Neuronal stem cell (in vitro differentiated cells): Measurements from ENCODE around the gene PET100.

ENCODE experiments used
- DNase-seq: peaks from one replicate; pipeline ENCODE4 v3.0.0-alpha.2; 2013; ENCODE audit warnings: low spot score
- H2AFZ ChIP-seq: one replicate; pipeline ENCODE4 v1.6.1; 2013; ENCODE audit warnings: mild to moderate bottlenecking, low read length, inconsistent platforms
- H2AK5ac ChIP-seq: 2 replicates; pipeline ENCODE4 v1.6.1; 2013; ENCODE audit warnings: low read depth, mild to moderate bottlenecking, inconsistent platforms, low read length, moderate library complexity, mixed read lengths
- H2BK120ac ChIP-seq: 2 replicates; pipeline ENCODE4 v1.6.1; 2013; ENCODE audit warnings: low read depth, mild to moderate bottlenecking, inconsistent platforms, low read length, moderate library complexity, mixed read lengths
- H2BK12ac ChIP-seq: one replicate; pipeline ENCODE4 v1.6.1; 2013; ENCODE audit warnings: low read length, inconsistent platforms
- H2BK15ac ChIP-seq: 2 replicates; pipeline ENCODE4 v1.6.1; 2013; ENCODE audit warnings: mild to moderate bottlenecking, low read length, inconsistent platforms, mixed read lengths
- H2BK5ac ChIP-seq: one replicate; pipeline ENCODE4 v1.6.1; 2013; ENCODE audit warnings: inconsistent platforms, mild to moderate bottlenecking, low read length, moderate library complexity
- H3K14ac ChIP-seq: one replicate; pipeline ENCODE4 v1.6.1; 2013; ENCODE audit warnings: low read length, inconsistent platforms
- H3K18ac ChIP-seq: 2 replicates; pipeline ENCODE4 v1.6.1; 2013; ENCODE audit warnings: low read length, inconsistent platforms
- H3K23ac ChIP-seq: 2 replicates; pipeline ENCODE4 v1.6.1; 2013; ENCODE audit warnings: low read depth, mild to moderate bottlenecking, mixed read lengths, low read length, inconsistent platforms; ENCODE audit not compliant: poor library complexity
- H3K27ac ChIP-seq: replicated peaks from 3 replicates; pipeline ENCODE4 v1.5.1; 2013; ENCODE audit warnings: low read length, inconsistent platforms
- H3K27me3 ChIP-seq, 3 experiments: 2 replicates each; pipeline ENCODE4 v1.6.1; 2013; ENCODE audit warnings: low read length in 3 of 3, mild to moderate bottlenecking in 2 of 3, inconsistent platforms in 1 of 3, low read depth in 1 of 3, mixed read lengths in 1 of 3, moderate library complexity in 1 of 3; ENCODE audit not compliant: control insufficient read depth in 3 of 3, insufficient read depth in 3 of 3
- H3K36me3 ChIP-seq, 2 donors: replicated peaks in 1 of 2; 2 replicates each; pipeline ENCODE4 v1.6.1; 2013; ENCODE audit warnings: low read length in 2 of 2; ENCODE audit not compliant: control insufficient read depth in 2 of 2, insufficient read depth in 2 of 2
- H3K4ac ChIP-seq: 2 replicates; pipeline ENCODE4 v1.6.1; 2013; ENCODE audit warnings: inconsistent platforms, mild to moderate bottlenecking, low read length, moderate library complexity
- H3K4me1 ChIP-seq, 2 donors: 1 replicate in 1 of 2; 2 replicates in 1 of 2; pipeline ENCODE4 v1.6.1; 2013; ENCODE audit warnings: low read length in 2 of 2, low read depth in 1 of 2; ENCODE audit not compliant: control insufficient read depth in 2 of 2, insufficient read depth in 1 of 2
- H3K4me2 ChIP-seq: one replicate; pipeline ENCODE4 v1.6.1; 2013; ENCODE audit warnings: mild to moderate bottlenecking, low read length, inconsistent platforms; ENCODE audit not compliant: insufficient read depth, poor library complexity, severe bottlenecking
- H3K4me3 ChIP-seq, 2 donors: 2 replicates each; pipeline ENCODE4 v1.5.1; 2013; ENCODE audit warnings: low read length in 2 of 2, mild to moderate bottlenecking in 2 of 2, inconsistent platforms in 1 of 2, moderate library complexity in 1 of 2
- H3K79me1 ChIP-seq: one replicate; pipeline ENCODE4 v1.6.1; 2013; ENCODE audit warnings: low read depth, mild to moderate bottlenecking, inconsistent platforms, low read length, moderate library complexity
- H3K9ac ChIP-seq: one replicate; pipeline ENCODE4 v1.6.1; 2013; ENCODE audit warnings: mild to moderate bottlenecking, low read depth, low read length, inconsistent platforms; ENCODE audit not compliant: poor library complexity
- H3K9me3 ChIP-seq, 2 donors: replicated peaks in 1 of 2; 2 replicates each; pipeline versions ENCODE3 to v1.6.1; 2013; ENCODE audit warnings: low read length in 2 of 2, mild to moderate bottlenecking in 2 of 2, inconsistent platforms in 1 of 2, low read depth in 1 of 2, mixed read lengths in 1 of 2, moderate library complexity in 1 of 2; ENCODE audit not compliant: control insufficient read depth in 2 of 2, insufficient read depth in 1 of 2
- H4K8ac ChIP-seq: one replicate; pipeline ENCODE4 v1.6.1; 2013; ENCODE audit warnings: low read depth, mild to moderate bottlenecking, inconsistent platforms, low read length, moderate library complexity
- H4K91ac ChIP-seq: one replicate; pipeline ENCODE4 v1.6.1; 2013; ENCODE audit warnings: low read length, low read depth, mild to moderate bottlenecking, inconsistent platforms; ENCODE audit not compliant: poor library complexity
- WGBS, 2 donors: extraction: QIAGEN DNeasy Blood & Tissue Kit; methylation state at CpG; one replicate each; pipeline ENCODE4 v1.1.7; 2013; ENCODE audit warnings: missing lambda C conversion rate in 2 of 2, mixed read lengths in 1 of 2; ENCODE audit not compliant: insufficient read length in 2 of 2, insufficient replicate concordance in 1 of 2; ENCODE audit errors: extremely low coverage in 2 of 2; 5-methylcytosine and 5-hydroxymethylcytosine counted together

The PET100 gene

DNA sequence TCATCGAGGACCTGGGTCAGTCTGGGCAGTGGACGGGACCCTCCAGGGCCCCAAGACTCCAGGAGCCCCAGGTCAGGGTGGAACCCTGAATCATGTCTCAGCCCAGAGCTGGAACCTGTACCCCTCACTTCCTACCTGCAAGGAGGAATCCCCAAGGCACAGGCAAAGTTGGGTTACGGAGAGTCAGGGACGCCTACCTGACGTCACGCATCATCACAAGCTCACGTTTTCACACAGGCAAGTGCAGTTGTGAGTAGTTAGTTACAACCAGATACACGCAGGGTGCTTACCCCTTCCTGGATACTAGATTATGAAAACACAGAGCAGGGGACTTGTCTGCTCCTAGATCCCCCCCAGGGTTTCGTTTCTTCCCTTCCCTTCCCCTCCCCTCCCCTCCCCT is 41.2 kb downstream of the PET100 start:
- Histone ChIP-seq H3K4me2 (no peak overlapping the region), H4K91ac (no peak overlapping the region), H2BK120ac (no peak overlapping the region), H3K23ac (no peak overlapping the region), H4K8ac (no peak overlapping the region), H2AK5ac (peak overlapping the region; percentile 17), H3K79me1 (no peaks in the 10 kb centered on the region), H2BK15ac (no peak overlapping the region), H3K36me3 (no peaks in the 10 kb centered on the region), H3K27me3 (peaks cover 0 to 22% (median 20%) of the 10 kb centered on the region in 3 experiments), H3K4me1 (peaks cover 0 to 5% of the 10 kb centered on the region in 2 donors), H2BK12ac (no peak overlapping the region), H3K27ac (no peak overlapping the region), H3K4me3 (peak overlapping the region in 1 of 2 donors; percentile 47), H3K9me3 (peaks cover 0 to 3% of the 10 kb centered on the region in 2 donors), H3K14ac (no peak overlapping the region), H3K4ac (no peak overlapping the region), H2BK5ac (no peak overlapping the region), H3K9ac (no peak overlapping the region), H3K18ac (no peak overlapping the region), H2AFZ (peak overlapping the region; percentile 80)
- WGBS, 2 donors, result no CpG with 5 or more reads among the region's 9 CpGs
- no peak for DNase-seq

DNA sequence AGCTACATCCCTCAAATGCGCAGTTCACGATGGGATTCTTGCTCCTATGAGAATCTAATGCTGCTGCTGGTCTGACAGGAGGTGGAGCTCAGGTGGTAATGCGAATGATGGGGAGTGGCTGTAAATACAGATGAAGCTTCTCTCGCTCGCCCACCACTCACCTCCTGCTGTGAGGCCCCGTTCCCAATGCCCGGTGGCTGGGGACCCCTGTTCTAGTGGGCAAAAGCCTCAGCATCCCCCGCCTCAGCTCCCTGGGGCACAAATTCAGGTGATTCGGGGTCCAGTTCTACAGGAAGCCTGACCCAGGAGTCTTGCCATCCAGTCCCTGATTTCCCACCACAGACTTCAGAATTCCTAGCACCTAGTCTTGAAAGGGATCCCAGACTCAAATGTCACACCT is 42.9 kb downstream of the PET100 start:
- Histone ChIP-seq H2BK12ac (no peak overlapping the region), H3K4me1 (peaks cover 0 to 5% of the 10 kb centered on the region in 2 donors), H3K14ac (no peak overlapping the region), H3K4me2 (no peak overlapping the region), H2AFZ (no peak overlapping the region), H3K36me3 (no peaks in the 10 kb centered on the region), H3K9ac (no peak overlapping the region), H2AK5ac (no peak overlapping the region), H3K23ac (no peak overlapping the region), H3K27me3 (peaks cover 0 to 24% (median 23%) of the 10 kb centered on the region in 3 experiments), H3K9me3 (peaks cover 0 to 3% of the 10 kb centered on the region in 2 donors), H2BK15ac (no peak overlapping the region), H3K79me1 (peaks cover 1% of the 10 kb centered on the region), H3K18ac (no peak overlapping the region), H3K27ac (no peak overlapping the region), H2BK5ac (no peak overlapping the region), H4K91ac (no peak overlapping the region), H3K4ac (no peak overlapping the region), H4K8ac (no peak overlapping the region), H3K4me3 (no peak overlapping the region), H2BK120ac (no peak overlapping the region)
- no CpG with 5 or more reads among the region's 9 CpGs for WGBS, 2 donors
- no peak for DNase-seq

DNA sequence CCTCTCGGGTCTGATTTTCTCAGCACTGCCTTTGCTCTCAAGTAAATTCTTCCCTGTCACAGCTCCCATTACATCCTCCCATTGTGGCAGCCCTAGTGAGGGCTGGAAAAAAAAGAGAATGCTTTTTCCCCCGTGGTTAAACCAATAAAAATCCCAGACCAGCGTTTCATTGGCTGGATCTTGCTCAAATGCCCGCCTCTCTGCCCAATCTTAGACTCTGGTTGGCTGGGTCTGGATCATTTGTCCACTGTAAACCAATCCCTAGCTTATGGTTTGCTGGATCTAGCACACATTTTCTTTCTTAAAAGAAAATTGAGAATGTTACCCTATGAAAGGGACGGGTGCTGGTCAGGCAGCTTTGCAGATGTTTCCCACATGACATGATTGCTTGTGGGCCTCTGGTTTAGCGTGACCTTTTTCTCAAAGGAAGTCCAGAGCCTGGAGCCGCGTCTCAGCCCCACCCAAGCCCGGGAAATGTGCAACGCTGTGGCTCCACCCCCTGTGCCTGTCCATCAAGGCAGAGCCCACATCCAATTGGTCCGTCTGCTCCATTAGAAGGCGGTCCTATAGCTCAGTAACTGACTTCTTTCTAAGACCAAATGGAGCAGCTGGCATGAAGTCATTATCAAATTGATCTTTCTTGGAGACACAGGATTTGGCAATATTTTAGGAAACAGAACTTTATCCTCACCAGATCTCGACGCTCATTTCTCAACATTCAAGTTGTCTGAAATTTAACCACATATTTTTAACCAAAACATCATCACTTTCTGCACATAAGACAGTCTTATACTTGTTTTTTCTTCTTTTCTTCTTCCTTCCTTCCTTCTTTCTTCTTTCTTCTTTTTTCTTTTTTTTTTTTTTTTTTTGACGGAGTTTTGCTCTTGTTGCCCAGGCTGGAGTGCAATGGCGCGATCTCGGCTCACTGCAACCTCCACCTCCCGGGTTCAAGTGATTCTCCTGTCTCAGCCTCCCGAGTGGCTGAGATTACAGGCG is 44.7 kb downstream of the PET100 start:
- H4K8ac ChIP-seq, result no peak overlapping the region
- H3K9me3 ChIP-seq, result peaks cover 0 to 3% of the 10 kb centered on the region in 2 donors
- no peak overlapping the region for H2BK120ac ChIP-seq
- H2BK12ac ChIP-seq, result no peak overlapping the region
- peaks cover 0 to 26% (median 24%) of the 10 kb centered on the region in 3 experiments for H3K27me3 ChIP-seq
- H2AK5ac ChIP-seq, result no peak overlapping the region
- no peak overlapping the region for H3K9ac ChIP-seq
- DNase-seq, result no peak
- peak overlapping the region; percentile 66 for H2AFZ ChIP-seq
- H3K36me3 ChIP-seq, result no peaks in the 10 kb centered on the region
- H4K91ac ChIP-seq, result no peak overlapping the region
- H3K4me2 ChIP-seq, result no peak overlapping the region
- H2BK15ac ChIP-seq, result no peak overlapping the region
- H2BK5ac ChIP-seq, result no peak overlapping the region
- H3K23ac ChIP-seq, result no peak overlapping the region
- peaks cover 0 to 7% of the 10 kb centered on the region in 2 donors for H3K4me1 ChIP-seq
- no CpG with 5 or more reads among the region's 21 CpGs for WGBS, 2 donors
- H3K4me3 ChIP-seq, result no peak overlapping the region
- H3K14ac ChIP-seq, result no peak overlapping the region
- H3K27ac ChIP-seq, result no peak overlapping the region
- no peak overlapping the region for H3K18ac ChIP-seq
- H3K4ac ChIP-seq, result no peak overlapping the region
- H3K79me1 ChIP-seq, result peaks cover 4% of the 10 kb centered on the region

DNA sequence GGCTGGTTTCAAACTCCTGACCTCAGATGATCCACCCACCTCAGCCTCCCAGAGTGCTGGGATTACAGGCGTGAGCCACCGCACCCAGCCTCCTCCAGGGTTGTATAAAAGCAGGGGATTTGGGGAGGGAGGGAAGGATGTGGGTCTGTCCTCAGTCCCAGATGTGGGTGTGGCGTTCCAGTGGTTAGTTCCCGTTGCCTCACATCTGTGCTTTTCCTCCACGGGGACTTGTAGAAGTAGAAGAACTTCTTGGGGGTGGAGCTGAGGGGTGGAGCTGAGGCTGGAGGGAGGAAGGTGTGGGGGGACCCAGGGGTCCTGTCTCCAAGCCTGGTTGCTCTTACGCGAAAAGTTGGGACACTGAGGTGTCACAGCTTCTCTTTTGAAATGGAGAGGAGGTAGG is 46.8 kb downstream of the PET100 start:
- Histone ChIP-seq H3K79me1 (peaks cover 7% of the 10 kb centered on the region), H3K4me2 (no peak overlapping the region), H3K36me3 (no peaks in the 10 kb centered on the region), H3K9ac (no peak overlapping the region), H3K14ac (no peak overlapping the region), H3K9me3 (peaks cover 0 to 1% of the 10 kb centered on the region in 2 donors), H2AK5ac (no peak overlapping the region), H2BK120ac (no peak overlapping the region), H2AFZ (no peak overlapping the region), H3K4me1 (peaks cover 4 to 6% of the 10 kb centered on the region in 2 donors), H3K18ac (no peak overlapping the region), H2BK15ac (no peak overlapping the region), H4K8ac (no peak overlapping the region), H4K91ac (no peak overlapping the region), H3K23ac (no peak overlapping the region), H3K4ac (no peak overlapping the region), H2BK5ac (peak overlapping the region; percentile 82), H3K27me3 (peaks cover 0 to 15% (median 12%) of the 10 kb centered on the region in 3 experiments), H3K27ac (no peak overlapping the region), H2BK12ac (no peak overlapping the region), H3K4me3 (no peak overlapping the region)
- WGBS, 2 donors, result no CpG with 5 or more reads among the region's 7 CpGs
- no peak for DNase-seq
